ENCODE results near the gene KCNK5. TPM values are rescaled to one million over a fixed set of nuclear protein-coding genes. Genes with fewer than 3 reads are reported as not detected.

KCNK5 gene
- total and polyA plus RNA-seq, 2 donors (not counting 3 experiments of a cell fraction or from before 2014, with no cell fraction given) = not detected

GRCh38 chr6:39195792-39196385, 33.4 kb downstream of the KCNK5 start:
- Histone ChIP-seq H4K20me1 (replicated peaks; ENCODE audit: control insufficient read depth, extremely low read depth, insufficient read depth, low read length) (no peaks in the 10 kb centered on the region), H3K27me3 (ENCODE audit: control insufficient read depth in 2 of 2, insufficient read depth in 2 of 2, low read length in 2 of 2) (no peaks in the 10 kb centered on the region), H3K9ac (replicated peaks; ENCODE audit: extremely low read depth, insufficient read depth, low read length) (no peak overlapping the region), H3K9me3 (replicated peaks; ENCODE audit: control insufficient read depth, insufficient read depth, low read length) (no peaks in the 10 kb centered on the region), H3K9me1 (replicated peaks; ENCODE audit: control insufficient read depth, extremely low read depth, insufficient read depth, low read length) (no peaks in the 10 kb centered on the region), H3K4me1 (ENCODE audit: control insufficient read depth, extremely low read depth, insufficient read depth, low read length) (no peaks in the 10 kb centered on the region), H2AFZ (ENCODE audit: low read depth, low read length) (no peak overlapping the region), H3K4me2 (ENCODE audit: insufficient read depth, low read length) (no peak overlapping the region), H3K4me3 (replicated peaks in 1 of 3; ENCODE audit: insufficient read depth in 1 of 3, low read depth in 1 of 3, low read length in 3 of 3) (no peak overlapping the region), H3K79me2 (ENCODE audit: control insufficient read depth, insufficient read depth, low read length) (no peaks in the 10 kb centered on the region), H3K27ac (ENCODE audit: insufficient read depth, low read depth, low read length) (no peak overlapping the region), H3K36me3 (ENCODE audit: control insufficient read depth in 2 of 2, extremely low read depth in 1 of 2, insufficient read depth in 2 of 2, low read length in 2 of 2) (no peaks in the 10 kb centered on the region)
- dilution Hi-C loops (cut with MboI; ENCODE audit: extremely low pct_ligation_motif_present, low sequenced_read_pairs) = no loop called here
- DNase-seq (ENCODE audit: low read depth, low spot score) (no peak), FAIRE-seq (no peak)
- no TSS peak for BruUV-seq (replicated peaks)
- no peak for TF ChIP-seq JUN (IDR thresholded peaks at IDR 0.05; ENCODE audit: borderline replicate concordance, insufficient read depth, insufficient read length, low read depth)
- intact Hi-C loops (cut with micrococcal nuclease) = no loop called here
- POLR2A ChIA-PET = no interaction called here
- CTCF ChIA-PET = no interaction called here

- Histone ChIP-seq H3K9me3 (replicated peaks; ENCODE audit: control insufficient read depth, insufficient read depth, low read length) (no peaks in the 10 kb centered on the region), H3K27ac (ENCODE audit: insufficient read depth, low read depth, low read length) (no peak overlapping the region), H3K4me3 (replicated peaks in 1 of 3; ENCODE audit: insufficient read depth in 1 of 3, low read depth in 1 of 3, low read length in 3 of 3) (no peak overlapping the region), H3K79me2 (ENCODE audit: control insufficient read depth, insufficient read depth, low read length) (no peaks in the 10 kb centered on the region), H3K4me2 (ENCODE audit: insufficient read depth, low read length) (no peak overlapping the region), H4K20me1 (replicated peaks; ENCODE audit: control insufficient read depth, extremely low read depth, insufficient read depth, low read length) (no peaks in the 10 kb centered on the region), H3K36me3 (ENCODE audit: control insufficient read depth in 2 of 2, extremely low read depth in 1 of 2, insufficient read depth in 2 of 2, low read length in 2 of 2) (no peaks in the 10 kb centered on the region), H3K4me1 (ENCODE audit: control insufficient read depth, extremely low read depth, insufficient read depth, low read length) (no peaks in the 10 kb centered on the region), H3K27me3 (ENCODE audit: control insufficient read depth in 2 of 2, insufficient read depth in 2 of 2, low read length in 2 of 2) (no peaks in the 10 kb centered on the region), H3K9me1 (replicated peaks; ENCODE audit: control insufficient read depth, extremely low read depth, insufficient read depth, low read length) (no peaks in the 10 kb centered on the region), H2AFZ (ENCODE audit: low read depth, low read length) (no peak overlapping the region), H3K9ac (replicated peaks; ENCODE audit: extremely low read depth, insufficient read depth, low read length) (no peak overlapping the region)
- TF ChIP-seq MAX (IDR thresholded peaks at IDR 0.05; ENCODE audit: insufficient read depth, insufficient read length) = no peak
- no peak for TF ChIP-seq MYC (IDR thresholded peaks at IDR 0.05; ENCODE audit: low read depth, low read length)
- no peak for TF ChIP-seq FOS (IDR thresholded peaks at IDR 0.05; ENCODE audit: borderline replicate concordance, insufficient read depth, low read length)
- TF ChIP-seq JUN (IDR thresholded peaks at IDR 0.05; ENCODE audit: borderline replicate concordance, insufficient read depth, insufficient read length, low read depth) = no peak
- TF ChIP-seq POLR2A (IDR thresholded peaks at IDR 0.05; ENCODE audit: low read depth, low read length) = no peak
- TF ChIP-seq POLR2AphosphoS5 (IDR thresholded peaks at IDR 0.05; ENCODE audit: insufficient read depth, low read depth, low read length) = no peak
- no peak for TF ChIP-seq EZH2 (IDR thresholded peaks at IDR 0.05; ENCODE audit: borderline replicate concordance, low read depth, low read length, severe bottlenecking)
- TF ChIP-seq CTCF (IDR thresholded peaks at IDR 0.05; ENCODE audit: extremely low read depth in 1 of 2, insufficient read depth in 1 of 2, low read depth in 1 of 2, low read length in 2 of 2) = no peak
- no peak for TF ChIP-seq GATA2 (IDR thresholded peaks at IDR 0.05; ENCODE audit: insufficient read depth, insufficient read length, low read depth, low read length)
- dilution Hi-C loops (cut with MboI; ENCODE audit: extremely low pct_ligation_motif_present, low sequenced_read_pairs) = no loop called here
- BruUV-seq (replicated peaks) = no TSS peak
- CTCF ChIA-PET = no interaction called here
- FAIRE-seq (no peak), DNase-seq (ENCODE audit: low read depth, low spot score) (no peak)
- POLR2A ChIA-PET = no interaction called here
- intact Hi-C loops (cut with micrococcal nuclease) = no loop called here
Observed at GRCh38 chr6:39194466-39194865, 34.8 kb downstream of the KCNK5 start.
